ENCODE measurements around the gene PHF21A.
"Not testable (repeated sequence)": the region's sequence is repeated elsewhere in the genome, so short reads cannot be mapped to it uniquely, and the experiment has no call there.

Gene PHF21A

GRCh38 chr11:45995342-45995734 is 125.9 kb downstream of the PHF21A start:
- Histone ChIP-seq H3K27me3 (ENCODE audit: control insufficient read depth in 1 of 2, insufficient read depth in 2 of 2, low read length in 2 of 2) (no peaks in the 10 kb centered on the region), H3K4me1 (ENCODE audit: control insufficient read depth in 1 of 2, insufficient read depth in 2 of 2, low read length in 2 of 2) (peaks cover 0 to 3% of the 10 kb centered on the region in 2 donors), H3K36me3 (ENCODE audit: control insufficient read depth in 1 of 2, insufficient read depth in 2 of 2, low read length in 2 of 2) (no peaks in the 10 kb centered on the region), H3K9ac (ENCODE audit: low read depth in 1 of 2, low read length in 2 of 2) (no peak overlapping the region), H3K9me3 (ENCODE audit: control insufficient read depth in 1 of 2, low read length in 2 of 2) (no peaks in the 10 kb centered on the region), H3K27ac (ENCODE audit: low read depth, low read length) (no peak overlapping the region), H3K4me3 (ENCODE audit: low read depth in 1 of 2, low read length in 2 of 2) (no peak overlapping the region)

GRCh38 chr11:45994371-45995341 is 126.6 kb downstream of the PHF21A start:
- no peaks in the 10 kb centered on the region for H3K27me3 ChIP-seq (ENCODE audit: control insufficient read depth in 1 of 2, insufficient read depth in 2 of 2, low read length in 2 of 2)
- H3K4me3 ChIP-seq (ENCODE audit: low read depth in 1 of 2, low read length in 2 of 2): no peak overlapping the region
- no peaks in the 10 kb centered on the region for H3K36me3 ChIP-seq (ENCODE audit: control insufficient read depth in 1 of 2, insufficient read depth in 2 of 2, low read length in 2 of 2)
- H3K9me3 ChIP-seq (ENCODE audit: control insufficient read depth in 1 of 2, low read length in 2 of 2): no peaks in the 10 kb centered on the region
- H3K27ac ChIP-seq (ENCODE audit: low read depth, low read length): no peak overlapping the region
- no peak overlapping the region for H3K9ac ChIP-seq (ENCODE audit: low read depth in 1 of 2, low read length in 2 of 2)
- H3K4me1 ChIP-seq (ENCODE audit: control insufficient read depth in 1 of 2, insufficient read depth in 2 of 2, low read length in 2 of 2): peaks cover 0 to 3% of the 10 kb centered on the region in 2 donors

- Histone ChIP-seq H3K4me3 (ENCODE audit: low read depth in 1 of 2, low read length in 2 of 2) (no peak overlapping the region), H3K9me3 (ENCODE audit: control insufficient read depth in 1 of 2, low read length in 2 of 2) (no peaks in the 10 kb centered on the region), H3K27me3 (ENCODE audit: control insufficient read depth in 1 of 2, insufficient read depth in 2 of 2, low read length in 2 of 2) (no peaks in the 10 kb centered on the region), H3K36me3 (ENCODE audit: control insufficient read depth in 1 of 2, insufficient read depth in 2 of 2, low read length in 2 of 2) (no peaks in the 10 kb centered on the region), H3K4me1 (ENCODE audit: control insufficient read depth in 1 of 2, insufficient read depth in 2 of 2, low read length in 2 of 2) (peaks cover 0 to 3% of the 10 kb centered on the region in 2 donors), H3K27ac (ENCODE audit: low read depth, low read length) (no peak overlapping the region), H3K9ac (ENCODE audit: low read depth in 1 of 2, low read length in 2 of 2) (no peak overlapping the region)
These were observed 127.7 kb downstream of the PHF21A start for GRCh38 chr11:45993531-45994001.

- no peaks in the 10 kb centered on the region for H3K4me1 ChIP-seq (ENCODE audit: control insufficient read depth in 1 of 2, insufficient read depth in 2 of 2, low read length in 2 of 2)
- no peak overlapping the region for H3K9ac ChIP-seq (ENCODE audit: low read depth in 1 of 2, low read length in 2 of 2)
- no peaks in the 10 kb centered on the region for H3K36me3 ChIP-seq (ENCODE audit: control insufficient read depth in 1 of 2, insufficient read depth in 2 of 2, low read length in 2 of 2)
- H3K27ac ChIP-seq (ENCODE audit: low read depth, low read length): no peak overlapping the region
- no peak overlapping the region for H3K4me3 ChIP-seq (ENCODE audit: low read depth in 1 of 2, low read length in 2 of 2)
- no peaks in the 10 kb centered on the region for H3K27me3 ChIP-seq (ENCODE audit: control insufficient read depth in 1 of 2, insufficient read depth in 2 of 2, low read length in 2 of 2)
- H3K9me3 ChIP-seq (ENCODE audit: control insufficient read depth in 1 of 2, low read length in 2 of 2): no peaks in the 10 kb centered on the region
These were observed 132.3 kb downstream of the PHF21A start for GRCh38 chr11:45988921-45989320.

GRCh38 chr11:45985212-45985611 is 136.0 kb downstream of the PHF21A start:
- Histone ChIP-seq H3K4me1 (ENCODE audit: control insufficient read depth in 1 of 2, insufficient read depth in 2 of 2, low read length in 2 of 2) (no peaks in the 10 kb centered on the region), H3K36me3 (ENCODE audit: control insufficient read depth in 1 of 2, insufficient read depth in 2 of 2, low read length in 2 of 2) (no peaks in the 10 kb centered on the region), H3K27ac (ENCODE audit: low read depth, low read length) (no peak overlapping the region), H3K9me3 (ENCODE audit: control insufficient read depth in 1 of 2, low read length in 2 of 2) (no peaks in the 10 kb centered on the region), H3K9ac (ENCODE audit: low read depth in 1 of 2, low read length in 2 of 2) (no peak overlapping the region), H3K27me3 (ENCODE audit: control insufficient read depth in 1 of 2, insufficient read depth in 2 of 2, low read length in 2 of 2) (no peaks in the 10 kb centered on the region), H3K4me3 (ENCODE audit: low read depth in 1 of 2, low read length in 2 of 2) (no peak overlapping the region)

- H3K9me3 ChIP-seq (ENCODE audit: control insufficient read depth in 1 of 2, low read length in 2 of 2): no peaks in the 10 kb centered on the region
- H3K9ac ChIP-seq (ENCODE audit: low read depth in 1 of 2, low read length in 2 of 2): no peak overlapping the region
- H3K4me3 ChIP-seq (ENCODE audit: low read depth in 1 of 2, low read length in 2 of 2): no peak overlapping the region
- no peaks in the 10 kb centered on the region for H3K4me1 ChIP-seq (ENCODE audit: control insufficient read depth in 1 of 2, insufficient read depth in 2 of 2, low read length in 2 of 2)
- no peaks in the 10 kb centered on the region for H3K27me3 ChIP-seq (ENCODE audit: control insufficient read depth in 1 of 2, insufficient read depth in 2 of 2, low read length in 2 of 2)
- H3K36me3 ChIP-seq (ENCODE audit: control insufficient read depth in 1 of 2, insufficient read depth in 2 of 2, low read length in 2 of 2): peaks cover 0 to 2% of the 10 kb centered on the region in 2 donors
- no peak overlapping the region for H3K27ac ChIP-seq (ENCODE audit: low read depth, low read length)
These were observed 137.1 kb downstream of the PHF21A start for GRCh38 chr11:45984192-45984591.

GRCh38 chr11:45983471-45983845 is 137.8 kb downstream of the PHF21A start:
- H3K9ac ChIP-seq (ENCODE audit: low read depth in 1 of 2, low read length in 2 of 2): no peak overlapping the region
- no peaks in the 10 kb centered on the region for H3K9me3 ChIP-seq (ENCODE audit: control insufficient read depth in 1 of 2, low read length in 2 of 2)
- no peak overlapping the region for H3K4me3 ChIP-seq (ENCODE audit: low read depth in 1 of 2, low read length in 2 of 2)
- H3K27ac ChIP-seq (ENCODE audit: low read depth, low read length): no peak overlapping the region
- no peaks in the 10 kb centered on the region for H3K27me3 ChIP-seq (ENCODE audit: control insufficient read depth in 1 of 2, insufficient read depth in 2 of 2, low read length in 2 of 2)
- H3K4me1 ChIP-seq (ENCODE audit: control insufficient read depth in 1 of 2, insufficient read depth in 2 of 2, low read length in 2 of 2): no peaks in the 10 kb centered on the region
- H3K36me3 ChIP-seq (ENCODE audit: control insufficient read depth in 1 of 2, insufficient read depth in 2 of 2, low read length in 2 of 2): peaks cover 2 to 7% of the 10 kb centered on the region in 2 donors

GRCh38 chr11:45982656-45983470 is 138.4 kb downstream of the PHF21A start:
- no peaks in the 10 kb centered on the region for H3K4me1 ChIP-seq (ENCODE audit: control insufficient read depth in 1 of 2, insufficient read depth in 2 of 2, low read length in 2 of 2)
- H3K9me3 ChIP-seq (ENCODE audit: control insufficient read depth in 1 of 2, low read length in 2 of 2): no peaks in the 10 kb centered on the region
- H3K4me3 ChIP-seq (ENCODE audit: low read depth in 1 of 2, low read length in 2 of 2): no peak overlapping the region
- H3K9ac ChIP-seq (ENCODE audit: low read depth in 1 of 2, low read length in 2 of 2): no peak overlapping the region
- no peaks in the 10 kb centered on the region for H3K27me3 ChIP-seq (ENCODE audit: control insufficient read depth in 1 of 2, insufficient read depth in 2 of 2, low read length in 2 of 2)
- H3K27ac ChIP-seq (ENCODE audit: low read depth, low read length): no peak overlapping the region
- H3K36me3 ChIP-seq (ENCODE audit: control insufficient read depth in 1 of 2, insufficient read depth in 2 of 2, low read length in 2 of 2): peaks cover 4 to 9% of the 10 kb centered on the region in 2 donors

GRCh38 chr11:45981826-45982225 is 139.4 kb downstream of the PHF21A start:
- not testable (repeated sequence) for H3K27ac ChIP-seq (ENCODE audit: low read depth, low read length); H3K27me3 ChIP-seq (ENCODE audit: control insufficient read depth in 1 of 2, insufficient read depth in 2 of 2, low read length in 2 of 2); H3K36me3 ChIP-seq (ENCODE audit: control insufficient read depth in 1 of 2, insufficient read depth in 2 of 2, low read length in 2 of 2); H3K4me1 ChIP-seq (ENCODE audit: control insufficient read depth in 1 of 2, insufficient read depth in 2 of 2, low read length in 2 of 2); H3K9me3 ChIP-seq (ENCODE audit: control insufficient read depth in 1 of 2, low read length in 2 of 2); H3K9ac ChIP-seq (ENCODE audit: low read depth in 1 of 2, low read length in 2 of 2); H3K4me3 ChIP-seq (ENCODE audit: low read depth in 1 of 2, low read length in 2 of 2)

- peaks cover 20 to 23% of the 10 kb centered on the region in 2 donors for H3K36me3 ChIP-seq (ENCODE audit: control insufficient read depth in 1 of 2, insufficient read depth in 2 of 2, low read length in 2 of 2)
- H3K4me1 ChIP-seq (ENCODE audit: control insufficient read depth in 1 of 2, insufficient read depth in 2 of 2, low read length in 2 of 2): no peaks in the 10 kb centered on the region
- H3K9ac ChIP-seq (ENCODE audit: low read depth in 1 of 2, low read length in 2 of 2): no peak overlapping the region
These were observed 146.4 kb downstream of the PHF21A start for GRCh38 chr11:45974806-45975205.

More at GRCh38 chr11:45974806-45975205, 146.4 kb downstream of the PHF21A start:
- no peaks in the 10 kb centered on the region for H3K9me3 ChIP-seq (ENCODE audit: control insufficient read depth in 1 of 2, low read length in 2 of 2)
- H3K27ac ChIP-seq (ENCODE audit: low read depth, low read length): no peak overlapping the region
- no peak overlapping the region for H3K4me3 ChIP-seq (ENCODE audit: low read depth in 1 of 2, low read length in 2 of 2)
- H3K27me3 ChIP-seq (ENCODE audit: control insufficient read depth in 1 of 2, insufficient read depth in 2 of 2, low read length in 2 of 2): no peaks in the 10 kb centered on the region

Measured in duodenal mucosa (tissue), 2 donors.